Stimulated activated CD8-positive, alpha-beta memory T cell treated with anti-CD3 and anti-CD28 coated beads, Interleukin-12 subunit alpha, Interleukin-12 subunit beta, amount 100 ng/mL, for 4 hours (primary cell): Measurements from ENCODE around the gene TM4SF20.

Source experiments
- DNase-seq: peaks from one replicate; pipeline ENCODE4 v3.0.0-alpha.2; 2020; ENCODE audit warnings: low read depth

Gene TM4SF20

DNA sequence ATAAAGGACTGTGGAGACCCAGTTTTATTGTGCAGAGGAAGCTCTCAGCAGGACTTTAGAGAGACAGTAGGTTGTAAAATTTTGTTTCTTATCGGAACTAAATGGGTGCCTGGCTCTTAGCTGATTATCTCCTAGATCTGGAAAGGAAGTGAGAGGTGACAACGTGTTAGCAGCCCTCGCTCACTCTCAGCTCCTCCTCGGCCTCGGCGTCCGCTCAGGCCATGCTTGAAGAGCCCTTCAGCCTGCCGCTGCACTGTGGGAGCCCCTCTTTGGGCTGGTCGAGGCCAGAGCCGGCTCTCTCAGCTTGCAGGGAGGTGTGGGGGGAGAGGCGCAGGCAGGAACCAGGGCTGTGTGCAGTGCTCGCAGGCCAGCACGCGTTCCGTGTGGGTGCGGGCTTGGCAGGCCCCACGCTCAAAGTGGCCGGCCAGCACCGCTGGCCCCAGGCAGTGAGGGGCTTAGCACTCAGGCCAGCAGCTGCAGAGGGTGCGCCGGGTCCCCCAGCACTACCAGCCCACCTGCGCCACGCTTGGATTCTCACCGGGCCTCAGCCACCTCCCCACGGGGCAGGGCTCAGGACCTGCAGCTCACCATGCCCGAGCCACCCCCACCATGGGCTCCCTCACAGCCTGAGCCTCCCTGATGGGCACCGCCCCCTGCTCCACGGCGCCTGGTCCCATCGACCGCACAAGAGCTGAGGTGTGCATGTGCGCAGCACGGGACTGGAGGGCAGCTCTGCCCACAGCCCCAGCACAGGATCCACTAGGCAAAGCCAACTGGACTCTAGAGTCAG, 58.6 kb downstream of the TM4SF20 start:
- DNase-seq, result no peak

DNA sequence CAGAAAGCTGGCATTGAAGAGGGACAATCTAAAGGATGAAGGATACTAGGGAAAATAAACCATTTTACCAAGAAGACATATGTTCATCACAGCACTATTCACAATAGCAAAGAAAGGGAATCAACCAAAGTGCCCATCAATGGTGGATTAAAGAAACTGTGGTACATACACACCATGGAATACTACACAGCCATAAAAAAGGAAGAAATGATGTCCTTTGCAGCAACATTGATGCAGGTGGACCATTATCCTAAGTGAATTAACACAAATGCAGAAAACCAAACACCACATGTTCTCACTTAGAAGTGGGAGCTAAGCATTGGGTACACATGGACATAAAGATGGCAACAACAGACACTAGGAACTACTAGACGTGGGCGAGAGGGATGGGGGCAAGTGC, 61.3 kb downstream of the TM4SF20 start:
- no peak for DNase-seq

DNA sequence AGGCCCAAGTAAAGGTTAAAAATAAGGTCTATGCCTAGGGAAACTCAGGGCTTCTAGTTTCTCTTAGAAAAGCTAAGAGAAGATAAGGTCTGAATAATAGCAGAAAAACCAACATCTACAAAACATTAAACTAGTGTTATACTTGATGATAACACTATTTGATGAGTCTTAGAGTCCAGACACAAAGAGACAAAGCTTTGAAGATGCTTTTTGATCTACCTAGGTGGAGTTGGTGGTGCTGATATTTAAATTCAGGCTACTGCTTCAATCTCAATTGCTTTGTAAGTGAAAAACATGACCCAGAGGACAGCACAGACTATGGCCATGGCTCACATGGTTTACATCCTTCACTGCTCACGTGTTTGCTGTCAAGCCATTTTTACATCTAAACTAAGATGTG, 65.8 kb downstream of the TM4SF20 start:
- DNase-seq, result no peak

DNA sequence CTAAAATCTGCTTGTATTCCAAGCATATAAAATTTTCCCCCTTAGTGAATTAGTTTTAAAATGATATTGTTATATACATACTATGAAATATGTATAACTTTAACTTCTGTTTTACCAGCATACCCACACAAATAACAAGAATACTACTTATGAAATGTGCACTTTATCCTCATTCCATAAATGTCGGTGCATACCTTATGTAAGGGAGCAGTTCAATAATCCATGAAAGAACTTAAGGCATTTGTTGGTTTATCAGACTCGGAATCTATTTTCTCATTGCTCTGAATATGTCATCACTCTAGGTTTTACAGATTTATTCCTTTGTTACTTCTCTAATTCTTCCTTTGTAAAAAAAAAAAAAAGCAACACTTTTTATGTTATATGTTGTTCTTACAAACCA, 66.5 kb downstream of the TM4SF20 start:
- no peak for DNase-seq
